Thyroid gland (tissue), 4 donors: Measurements from ENCODE around the gene EFNA5. TPM values are rescaled to one million over a fixed set of nuclear protein-coding genes. Genes with fewer than 3 reads are reported as not detected.
"Not testable (repeated sequence)": the region's sequence is repeated elsewhere in the genome, so short reads cannot be mapped to it uniquely, and the experiment has no call there.

Experiments
- DNase-seq, 2 donors: peaks; one replicate each; pipeline ENCODE4 v3.0.0-alpha.2; 2019
- H3K27ac ChIP-seq, 3 donors: fragments of 200-600 bp; sonication (generic); 1 replicate in 2 of 3; 2 replicates in 1 of 3; pipeline ENCODE4 v1.5.1; 2016 to 2019; ENCODE audit warnings: mild to moderate bottlenecking in 1 of 3, moderate library complexity in 1 of 3
- H3K27me3 ChIP-seq: fragments of 200-600 bp; sonication (generic); one replicate; pipeline ENCODE4 v1.5.1; 2019
- H3K36me3 ChIP-seq, 2 donors: fragments of 200-600 bp; sonication (generic); one replicate each; pipeline ENCODE4 v1.5.1; 2016 to 2019
- H3K4me1 ChIP-seq, 2 donors: fragments of 200-600 bp; sonication (generic); one replicate each; pipeline ENCODE4 v1.5.1; 2017 to 2019
- H3K4me3 ChIP-seq, 3 donors: fragments of 200-600 bp; sonication (generic); replicated peaks in 1 of 3; 1 replicate in 2 of 3; 2 replicates in 1 of 3; pipeline ENCODE4 v1.5.1; 2016; ENCODE audit warnings: mild to moderate bottlenecking in 1 of 3
- H3K9me3 ChIP-seq: fragments of 200-600 bp; sonication (generic); one replicate; pipeline ENCODE4 v1.5.1; 2017
- CTCF ChIP-seq, 6 experiments: fragments of 200-600 bp in 3 of 6; fragments of 450-650 bp in 3 of 6; sonication (generic) in 3 of 6; IDR thresholded peaks; one replicate each; pipeline ENCODE4 v1.5.1; 2016 to 2019; ENCODE audit warnings: antibody characterized with exemption in 6 of 6, mild to moderate bottlenecking in 2 of 6, inconsistent platforms in 1 of 6, moderate library complexity in 1 of 6
- POLR2A ChIP-seq, 2 donors: fragments of 450-650 bp; IDR thresholded peaks; one replicate each; pipeline ENCODE4 v1.6.1; 2017; ENCODE audit warnings: antibody characterized with exemption in 2 of 2, mild to moderate bottlenecking in 2 of 2, moderate library complexity in 1 of 2
- WGBS, 2 donors: methylation state at CpG; one replicate each; pipeline ENCODE4 v1.1.5; 2017; 5-methylcytosine and 5-hydroxymethylcytosine counted together
- intact Hi-C: fragments of 100-400 bp; cut with DNase I; formaldehyde crosslinking; loops from one replicate; pipeline ENCODE4 v1.15.1; 2023
- total RNA-seq, 4 donors: library from RNA; depleted of rRNA; stranded (reverse); fragments of >200 nt; gene quantifications; one replicate each; pipeline ENCODE4 v1.2.3, GENCODE V29; 2016

Gene EFNA5
- total RNA-seq, 4 donors from 2014 or later: 5.7 to 17.2 (median 6.4) TPM

GRCh38 chr5:107500347-107500746 is 170.4 kb downstream of the EFNA5 start:
- intact Hi-C loops: no loop called here
- TF ChIP-seq POLR2A (IDR thresholded peaks at IDR 0.05) (no peak), CTCF (IDR thresholded peaks at IDR 0.05) (no peak)
- DNase-seq: no peak
- Histone ChIP-seq H3K36me3 (no peaks in the 10 kb centered on the region), H3K27me3 (no peaks in the 10 kb centered on the region), H3K9me3 (no peaks in the 10 kb centered on the region), H3K27ac (no peak overlapping the region), H3K4me1 (no peaks in the 10 kb centered on the region), H3K4me3 (no peak overlapping the region)

GRCh38 chr5:107499776-107500175 is 171.0 kb downstream of the EFNA5 start:
- WGBS, 2 donors: 29 to 50% methylated on average over 1 of the region's 1 CpG

GRCh38 chr5:107499237-107499636 is 171.5 kb downstream of the EFNA5 start:
- H3K4me1 ChIP-seq: no peaks in the 10 kb centered on the region
- 53 to 73% methylated on average over 1 of the region's 1 CpG for WGBS, 2 donors
- H3K36me3 ChIP-seq: no peaks in the 10 kb centered on the region
- H3K27ac ChIP-seq: no peak overlapping the region
- no peak overlapping the region for H3K4me3 ChIP-seq
- TF ChIP-seq CTCF (IDR thresholded peaks at IDR 0.05) (no peak), POLR2A (IDR thresholded peaks at IDR 0.05) (no peak)
- DNase-seq: no peak
- H3K27me3 ChIP-seq: no peaks in the 10 kb centered on the region
- no peaks in the 10 kb centered on the region for H3K9me3 ChIP-seq
- intact Hi-C loops: no loop called here

More at GRCh38 chr5:107499776-107500175, 171.0 kb downstream of the EFNA5 start:
- Histone ChIP-seq H3K27ac (no peak overlapping the region), H3K4me1 (no peaks in the 10 kb centered on the region), H3K9me3 (no peaks in the 10 kb centered on the region), H3K4me3 (no peak overlapping the region), H3K27me3 (no peaks in the 10 kb centered on the region), H3K36me3 (no peaks in the 10 kb centered on the region)
- intact Hi-C loops: no loop called here
- TF ChIP-seq CTCF (IDR thresholded peaks at IDR 0.05) (no peak), POLR2A (IDR thresholded peaks at IDR 0.05) (no peak)
- no peak for DNase-seq

GRCh38 chr5:107496466-107496865 is 174.3 kb downstream of the EFNA5 start:
- Histone ChIP-seq H3K36me3 (no peaks in the 10 kb centered on the region), H3K4me3 (no peak overlapping the region), H3K27ac (no peak overlapping the region), H3K4me1 (no peaks in the 10 kb centered on the region), H3K27me3 (no peaks in the 10 kb centered on the region), H3K9me3 (no peaks in the 10 kb centered on the region)
- intact Hi-C loops: no loop called here
- WGBS, 2 donors: 85 to 89% methylated on average over 3 of the region's 3 CpGs
- TF ChIP-seq CTCF (IDR thresholded peaks at IDR 0.05) (no peak), POLR2A (IDR thresholded peaks at IDR 0.05) (no peak)
- no peak for DNase-seq

- H3K4me3 ChIP-seq, H3K27ac ChIP-seq, H3K9me3 ChIP-seq, H3K4me1 ChIP-seq, DNase-seq, H3K27me3 ChIP-seq, intact Hi-C loops, H3K36me3 ChIP-seq: not testable (repeated sequence)
- WGBS, 2 donors: 94 to 97% methylated on average over 19 to 21 of the region's 25 CpGs
Observed at GRCh38 chr5:107494129-107494528, 176.6 kb downstream of the EFNA5 start.

GRCh38 chr5:107487056-107487542 is 183.6 kb downstream of the EFNA5 start:
- Histone ChIP-seq H3K4me3 (no peak overlapping the region), H3K9me3 (no peaks in the 10 kb centered on the region), H3K4me1 (no peaks in the 10 kb centered on the region), H3K27ac (no peak overlapping the region), H3K36me3 (no peaks in the 10 kb centered on the region), H3K27me3 (no peaks in the 10 kb centered on the region)
- intact Hi-C loops: no loop called here
- no peak for DNase-seq
- no peak for TF ChIP-seq CTCF (IDR thresholded peaks at IDR 0.05)
- TF ChIP-seq POLR2A (IDR thresholded peaks at IDR 0.05): no peak
- 33 to 43% methylated on average over 2 of the region's 2 CpGs for WGBS, 2 donors
